Midbrain (tissue), 1 donor: ENCODE results near the gene TEKT2.

Experiments
- DNase-seq: peaks from one replicate; lab custom pipeline; 2025; lab: John Stamatoyannopoulos, UW

Gene TEKT2, protein sequence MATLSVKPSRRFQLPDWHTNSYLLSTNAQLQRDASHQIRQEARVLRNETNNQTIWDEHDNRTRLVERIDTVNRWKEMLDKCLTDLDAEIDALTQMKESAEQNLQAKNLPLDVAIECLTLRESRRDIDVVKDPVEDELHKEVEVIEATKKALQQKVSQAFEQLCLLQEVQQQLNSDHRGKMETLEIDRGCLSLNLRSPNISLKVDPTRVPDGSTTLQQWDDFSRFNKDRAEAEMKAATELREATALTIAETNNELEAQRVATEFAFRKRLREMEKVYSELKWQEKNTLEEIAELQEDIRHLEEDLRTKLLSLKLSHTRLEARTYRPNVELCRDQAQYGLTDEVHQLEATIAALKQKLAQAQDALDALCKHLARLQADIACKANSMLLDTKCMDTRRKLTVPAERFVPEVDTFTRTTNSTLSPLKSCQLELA

DNA sequence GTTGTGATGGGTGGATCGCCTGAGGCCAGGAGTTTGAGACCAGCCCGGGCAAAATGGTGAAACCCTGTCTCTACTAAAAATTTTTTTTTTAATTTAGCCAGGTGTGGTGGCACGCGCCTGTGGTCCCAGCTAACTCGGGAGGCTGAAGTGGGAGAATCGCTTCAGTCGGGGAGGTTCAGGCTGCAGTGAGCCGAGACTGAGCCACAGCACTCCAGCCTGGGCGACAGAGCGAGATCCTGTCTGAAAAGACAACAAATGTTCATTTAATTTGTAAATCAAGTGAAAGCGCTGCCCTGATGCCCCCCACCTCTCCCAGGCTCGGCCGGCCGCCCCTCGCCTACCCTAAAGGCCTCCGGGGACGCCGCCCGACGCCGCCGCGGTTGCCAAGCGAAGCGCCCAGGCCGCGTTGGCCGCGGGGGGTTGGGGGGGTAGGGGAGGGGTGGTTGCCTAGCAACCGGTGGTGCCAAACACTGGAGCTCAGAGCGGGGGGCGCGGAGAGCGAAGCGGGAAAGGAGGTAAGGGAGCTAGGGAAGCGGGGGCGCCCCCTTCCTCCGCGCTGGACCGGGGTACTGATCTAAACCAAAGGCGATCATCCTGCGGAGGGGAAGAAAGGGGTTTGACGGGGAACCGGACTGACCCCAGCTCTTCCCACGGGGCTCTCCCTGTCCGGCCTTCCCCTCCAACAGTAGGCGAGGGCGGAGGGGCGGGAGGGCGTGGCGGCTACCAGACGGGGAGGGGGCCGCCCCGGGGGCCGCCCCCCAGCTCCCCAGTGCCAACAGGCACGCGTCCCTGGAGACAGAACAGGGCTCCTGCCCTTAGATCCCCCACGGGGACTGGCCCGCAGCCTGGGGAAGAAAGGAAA, at the start of gene TEKT2:
Gene TEKT2, plus strand, starts transcription at position 460 of the 862 bp plus-strand sequence. CDS start 828 bp downstream, outside the sequence.
- DNase-seq, result peak; percentile 55

DNA sequence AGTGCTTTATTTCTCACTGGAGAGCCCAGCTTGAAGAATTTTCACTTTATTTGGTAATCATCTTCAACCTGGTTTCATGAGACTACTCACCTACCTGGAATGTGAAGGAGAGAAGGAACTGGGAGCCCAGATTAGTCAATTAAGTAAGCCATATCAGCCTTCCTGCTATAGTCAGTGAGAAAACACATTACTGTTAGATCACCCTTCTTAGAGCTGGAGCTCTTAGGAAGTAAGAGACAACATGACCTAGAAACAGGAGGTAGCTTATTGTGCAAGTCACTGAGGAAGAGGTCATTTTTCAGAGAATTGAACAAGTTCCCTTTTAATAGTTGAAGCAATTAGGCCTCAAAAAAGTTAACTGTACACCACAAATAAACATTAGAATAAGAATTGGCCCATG, 49.2 kb upstream of the TEKT2 start:
- no peak for DNase-seq

DNA sequence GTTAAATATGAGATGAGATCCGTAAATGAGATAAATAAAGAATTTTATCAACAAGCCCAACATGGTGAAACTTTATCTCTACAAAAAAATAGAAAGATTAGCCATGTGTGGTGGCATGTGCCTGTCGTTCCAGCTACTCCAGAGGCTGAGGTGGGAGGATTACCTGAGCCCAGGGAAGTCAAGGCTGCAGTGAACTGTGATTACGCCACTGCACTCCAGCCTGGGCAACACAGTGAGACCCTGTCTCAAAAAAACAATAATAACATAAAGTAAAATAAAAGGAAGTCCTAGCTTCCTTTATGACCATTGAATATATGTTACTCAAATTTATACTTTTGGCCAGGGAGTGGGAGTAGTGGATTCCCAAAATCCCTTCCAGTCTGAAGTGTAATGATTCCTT, 48.7 kb upstream of the TEKT2 start:
- DNase-seq, result no peak

DNA sequence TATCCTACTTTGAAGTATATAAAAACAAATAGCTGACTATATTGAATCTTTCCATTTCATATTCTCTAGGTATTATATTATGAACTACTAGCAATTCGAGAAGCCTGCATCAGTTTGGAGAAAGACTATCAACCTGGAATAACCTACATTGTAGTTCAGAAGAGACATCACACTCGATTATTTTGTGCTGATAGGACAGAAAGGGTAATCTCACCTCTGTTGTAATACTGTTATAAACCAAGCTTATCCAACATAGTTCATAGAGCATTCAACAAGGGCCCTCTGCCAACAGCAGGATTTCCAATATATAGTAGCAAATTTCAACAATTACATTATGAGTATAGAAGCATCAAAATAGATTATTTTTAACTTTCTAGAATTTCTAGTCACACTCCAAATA, 43.7 kb upstream of the TEKT2 start:
- DNase-seq, result no peak

DNA sequence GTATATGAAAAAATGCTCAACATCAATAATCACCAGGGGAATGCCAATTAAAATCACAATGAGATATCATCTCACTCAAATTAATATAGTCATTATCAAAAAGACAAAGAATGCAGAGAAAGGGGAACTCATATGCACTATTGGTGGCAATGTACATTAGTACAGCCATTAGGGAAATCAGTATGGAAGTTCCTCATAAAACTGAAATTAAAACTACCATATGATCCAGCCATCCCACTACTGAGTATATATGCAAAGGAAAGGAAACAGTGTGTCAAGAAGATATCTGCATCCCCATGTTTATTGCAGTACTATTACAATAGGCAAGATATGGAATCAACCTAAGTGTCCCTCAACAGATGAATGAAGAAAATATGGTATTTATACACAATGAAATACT, 32.1 kb upstream of the TEKT2 start:
- no peak for DNase-seq

DNA sequence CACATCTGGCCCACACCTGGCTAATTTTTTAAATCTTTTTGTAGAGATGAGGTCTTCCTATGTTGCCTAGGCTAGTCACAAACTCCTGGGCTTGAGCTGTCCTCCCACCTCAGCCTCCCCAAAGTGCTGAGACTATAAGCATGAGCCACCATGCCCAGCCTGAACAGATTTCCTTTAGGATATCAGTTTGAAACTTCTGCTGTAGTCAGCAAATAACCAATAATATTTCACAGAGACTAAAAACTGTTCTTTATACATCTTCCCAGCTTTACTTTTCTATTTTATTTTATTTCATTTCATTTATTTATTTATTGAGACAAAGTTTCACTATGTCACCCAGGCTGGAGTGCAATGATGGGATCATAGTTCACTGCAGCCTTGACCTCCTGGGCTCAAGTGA, 29.9 kb upstream of the TEKT2 start:
- no peak for DNase-seq

DNA sequence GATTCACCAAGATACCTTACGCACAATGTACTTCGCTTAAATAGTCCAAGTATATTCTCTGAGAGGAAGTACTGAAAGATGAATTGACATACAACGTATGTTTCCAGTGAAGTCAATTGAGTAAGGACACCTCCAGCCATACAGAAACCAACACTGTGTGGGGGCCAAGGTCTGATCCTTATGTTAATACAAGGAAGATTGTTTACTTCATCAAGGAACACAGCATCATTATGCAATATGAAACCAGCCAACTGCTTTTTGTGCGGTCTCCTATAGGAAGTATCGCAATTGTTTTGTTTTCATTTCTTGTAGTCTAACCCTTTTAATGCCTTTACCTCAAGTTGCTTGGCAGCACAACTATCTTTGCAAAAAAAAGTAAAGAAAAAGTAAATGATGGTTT, 28.2 kb upstream of the TEKT2 start:
- no peak for DNase-seq

DNA sequence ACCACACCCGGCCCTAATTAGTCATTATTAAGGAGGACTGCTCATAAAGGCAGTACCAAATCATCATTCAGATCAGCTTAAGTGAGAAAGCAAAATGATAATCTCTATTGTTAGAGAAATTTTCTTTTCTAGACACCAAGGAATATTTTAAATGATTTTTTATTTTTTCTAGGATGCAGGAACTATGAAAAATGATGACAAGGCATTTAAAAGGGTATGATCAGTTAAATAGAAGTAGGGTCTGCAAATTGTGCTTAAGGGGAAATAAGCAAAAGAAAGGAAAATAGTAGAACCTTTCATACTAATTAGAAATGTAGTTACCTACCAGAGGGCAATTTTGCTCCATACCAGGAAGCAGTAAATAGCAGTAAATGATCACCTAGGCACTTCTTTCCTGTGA, 21.6 kb upstream of the TEKT2 start:
- DNase-seq, result no peak

DNA sequence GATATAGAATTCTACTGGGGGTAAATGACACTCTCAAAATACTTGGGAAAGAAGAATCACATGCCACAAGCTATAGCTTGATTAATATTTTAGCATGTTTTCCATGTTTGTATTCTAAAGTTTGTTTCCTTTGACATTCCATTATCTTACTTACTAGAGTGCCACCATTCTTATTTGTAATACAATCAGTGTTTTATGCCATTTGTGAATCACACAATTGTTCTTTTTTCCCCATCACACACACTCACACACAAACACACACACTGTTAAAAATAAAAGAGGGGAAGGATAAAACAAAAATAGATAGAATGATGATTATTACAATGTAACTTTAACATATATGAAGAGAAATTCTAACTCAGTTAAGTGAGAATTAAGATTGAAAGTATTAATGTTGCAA, 16.0 kb upstream of the TEKT2 start:
- DNase-seq, result peak; percentile 28

DNA sequence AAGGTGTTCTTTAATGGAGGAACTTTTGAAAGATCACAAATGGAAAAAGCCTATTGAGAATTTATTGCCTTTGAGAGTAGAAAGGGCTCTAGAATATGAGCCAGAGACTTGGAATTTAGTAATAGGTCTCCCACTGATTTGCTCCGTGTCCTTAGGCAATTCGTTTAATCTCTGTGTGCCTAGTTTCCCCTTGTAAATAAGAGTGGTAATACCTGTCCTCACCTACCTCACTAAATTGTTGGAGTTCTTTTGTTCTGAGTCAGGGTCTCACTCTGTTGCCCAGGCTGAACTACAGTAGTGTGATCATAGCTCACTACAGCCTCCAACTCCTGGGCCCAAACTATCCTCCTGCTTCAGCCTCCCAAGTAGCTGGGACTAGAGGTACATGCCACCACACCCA, 15.0 kb upstream of the TEKT2 start:
- DNase-seq, result no peak

DNA sequence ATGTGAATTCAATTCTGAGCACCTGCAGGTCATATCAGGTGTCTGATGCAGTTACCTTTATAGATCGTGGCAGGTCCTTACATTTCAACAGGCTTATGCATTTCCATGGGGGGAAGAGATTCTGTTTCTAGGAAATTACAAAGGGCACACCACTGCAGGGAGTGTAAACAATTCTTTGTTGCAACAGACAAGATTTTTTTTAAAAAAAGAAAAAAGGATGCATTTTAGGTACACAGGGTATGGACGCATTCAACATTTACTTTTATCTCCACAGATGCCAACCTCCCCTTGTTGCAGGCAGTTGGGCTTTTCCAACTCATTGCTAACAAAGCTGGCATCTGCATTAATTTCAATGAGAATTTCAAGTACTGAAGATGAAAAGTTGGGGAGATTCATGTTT, 13.5 kb upstream of the TEKT2 start:
- peak; percentile 25 for DNase-seq

DNA sequence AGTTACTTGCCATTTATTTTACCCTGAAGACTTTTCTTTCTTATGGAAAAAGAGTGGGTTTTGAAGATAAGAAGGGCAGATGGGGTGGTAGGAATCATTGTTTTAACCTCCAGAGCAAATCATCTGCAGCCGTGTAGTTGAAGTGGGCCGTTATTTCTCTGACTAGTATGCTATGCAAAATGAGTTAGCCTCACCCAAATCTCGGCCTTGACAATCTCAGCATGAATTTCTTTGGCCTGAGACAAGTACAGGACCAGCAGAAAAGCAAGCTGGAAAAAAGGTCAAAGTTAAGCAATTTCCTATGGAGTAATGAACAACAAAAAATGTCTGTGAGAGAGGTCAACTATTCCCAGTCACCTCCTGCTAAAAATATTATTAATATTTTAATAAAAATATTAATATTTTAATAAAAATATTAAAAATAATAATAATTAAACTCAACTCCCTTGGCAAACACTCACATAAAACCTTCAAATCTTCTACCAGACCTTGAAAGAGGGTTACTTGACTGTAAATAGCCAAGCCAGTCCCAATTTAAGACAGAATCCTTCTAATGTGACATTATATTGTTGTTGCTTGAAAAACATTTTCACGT, 6.8 kb upstream of the TEKT2 start:
- DNase-seq, result no peak

DNA sequence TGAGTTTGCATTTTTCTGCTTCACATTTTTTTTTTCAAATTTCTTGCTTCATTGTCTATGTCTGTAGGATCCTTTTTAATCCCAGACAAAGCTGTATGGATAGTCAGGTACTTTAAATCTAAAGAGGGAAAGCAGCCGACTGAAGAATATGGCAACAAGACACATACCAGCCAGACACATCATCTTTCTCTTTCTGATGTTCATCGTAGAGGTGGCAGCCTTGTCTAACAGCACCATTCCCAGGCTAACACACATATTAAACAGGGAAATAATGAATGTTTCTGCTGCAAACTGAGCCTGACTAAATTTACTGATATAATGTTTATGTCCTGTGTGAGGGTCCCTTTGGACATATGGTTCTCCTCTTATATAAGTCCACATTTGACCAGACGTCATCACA, 3.7 kb upstream of the TEKT2 start:
- DNase-seq, result no peak

DNA sequence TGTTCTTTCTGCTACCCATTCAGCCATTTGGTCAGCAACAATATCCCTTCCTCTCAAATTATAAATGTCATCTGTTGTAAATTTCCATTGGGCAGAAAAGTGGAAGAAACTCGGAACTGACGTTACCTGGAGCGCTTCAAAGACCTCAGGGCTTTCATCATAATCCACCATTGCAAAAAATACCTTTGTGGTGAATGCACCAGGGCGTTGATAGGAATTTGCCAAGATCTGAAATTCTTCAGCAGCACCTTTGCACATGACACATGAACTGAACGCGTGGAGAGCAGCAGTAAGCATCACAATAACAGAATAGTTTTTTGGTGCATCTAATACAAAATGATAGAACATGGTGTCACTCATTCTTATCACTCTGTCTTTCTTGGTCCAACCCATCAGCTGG, 3.1 kb upstream of the TEKT2 start:
- no peak for DNase-seq

DNA sequence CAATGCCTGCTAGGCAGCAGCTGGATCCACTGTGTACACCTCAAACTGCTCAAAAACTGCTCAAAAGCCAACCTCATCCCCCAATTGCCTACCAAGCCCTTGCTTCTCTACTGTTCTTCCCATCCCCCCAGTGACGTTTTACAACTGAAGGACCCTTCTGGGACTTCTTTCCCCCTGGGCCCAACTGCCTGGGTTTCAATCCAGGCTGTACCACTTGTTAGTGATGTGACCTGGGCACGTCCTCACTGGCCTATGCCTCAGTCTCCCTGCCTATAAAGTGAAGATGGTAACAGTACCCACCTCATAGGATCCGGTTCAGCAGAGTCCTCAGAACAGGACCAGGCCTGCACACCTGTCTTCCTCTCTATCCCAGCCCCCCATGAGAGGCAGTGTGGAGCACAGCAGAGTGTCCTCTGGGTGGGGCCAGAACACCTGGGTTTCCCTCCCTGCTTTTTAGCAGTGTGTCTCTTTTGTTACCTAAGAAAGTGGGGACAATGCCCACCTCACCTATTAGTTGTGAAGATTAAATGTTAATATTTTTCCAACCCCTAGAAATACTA, 1.9 kb upstream of the TEKT2 start:
- no peak for DNase-seq

DNA sequence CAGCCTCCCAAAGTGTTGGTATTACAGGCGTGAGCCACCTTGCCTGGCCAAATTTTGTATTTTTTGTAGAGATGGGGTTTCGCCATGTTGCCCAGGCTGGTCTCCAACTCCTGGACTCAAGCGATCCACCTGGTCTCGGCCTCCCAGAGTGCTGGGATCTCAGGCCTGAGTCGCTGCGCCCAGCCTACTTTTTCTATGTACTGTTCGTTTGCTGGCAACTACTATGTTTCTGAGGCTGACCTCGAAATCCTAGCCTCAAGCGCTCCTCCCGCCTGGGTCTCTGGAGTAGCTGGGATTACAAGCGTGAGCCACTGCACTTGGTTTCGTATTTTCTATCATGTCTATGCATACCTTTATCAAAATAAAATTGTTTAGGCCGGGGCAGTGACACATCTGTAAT, 675 bp upstream of the TEKT2 start:
- DNase-seq, result no peak

DNA sequence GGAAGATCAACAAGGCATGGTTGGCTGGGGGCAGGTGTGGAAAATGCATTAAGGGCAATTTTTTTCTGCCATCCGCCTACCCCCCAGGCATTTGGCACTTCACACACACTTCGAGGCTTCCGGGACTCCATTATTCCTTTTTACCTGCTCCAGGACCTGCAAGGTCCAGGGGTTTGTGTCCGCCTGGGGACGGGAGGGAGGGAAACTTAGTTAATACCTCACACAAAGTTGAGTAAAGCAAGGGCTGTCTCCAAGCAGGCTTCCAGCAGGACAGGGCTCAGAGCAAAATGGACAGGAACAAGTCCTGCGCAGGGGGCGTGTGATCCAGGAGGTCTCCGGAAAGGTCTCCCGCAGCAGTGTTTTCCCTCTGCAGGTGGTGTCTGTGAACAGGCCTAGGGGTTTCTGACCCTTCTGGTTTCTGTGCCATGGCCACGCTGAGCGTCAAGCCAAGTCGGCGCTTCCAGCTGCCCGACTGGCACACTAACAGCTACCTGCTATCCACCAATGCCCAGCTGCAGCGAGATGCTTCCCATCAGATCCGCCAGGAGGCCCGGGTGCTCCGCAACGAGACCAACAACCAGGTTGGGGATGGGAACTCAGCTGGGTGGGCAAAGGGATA, 712 bp downstream of the TEKT2 start:
- no peak for DNase-seq

DNA sequence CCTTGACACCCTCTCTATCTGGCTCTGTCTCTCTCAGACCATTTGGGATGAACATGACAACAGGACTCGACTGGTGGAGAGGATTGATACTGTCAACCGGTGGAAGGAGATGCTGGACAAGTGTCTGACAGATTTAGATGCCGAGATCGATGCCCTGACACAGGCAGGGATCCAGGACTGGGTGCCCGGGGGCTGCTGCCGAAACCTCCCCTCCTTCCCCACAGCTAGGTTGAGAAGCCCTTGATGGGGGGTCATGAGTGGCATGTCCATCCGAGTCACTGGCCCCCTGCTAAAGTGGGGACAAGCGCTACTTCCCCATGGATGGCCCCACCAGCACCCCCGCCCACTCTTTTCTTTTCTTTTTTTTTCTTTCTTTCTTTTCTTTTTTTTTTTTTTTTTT, 1.2 kb downstream of the TEKT2 start:
- DNase-seq, result no peak

DNA sequence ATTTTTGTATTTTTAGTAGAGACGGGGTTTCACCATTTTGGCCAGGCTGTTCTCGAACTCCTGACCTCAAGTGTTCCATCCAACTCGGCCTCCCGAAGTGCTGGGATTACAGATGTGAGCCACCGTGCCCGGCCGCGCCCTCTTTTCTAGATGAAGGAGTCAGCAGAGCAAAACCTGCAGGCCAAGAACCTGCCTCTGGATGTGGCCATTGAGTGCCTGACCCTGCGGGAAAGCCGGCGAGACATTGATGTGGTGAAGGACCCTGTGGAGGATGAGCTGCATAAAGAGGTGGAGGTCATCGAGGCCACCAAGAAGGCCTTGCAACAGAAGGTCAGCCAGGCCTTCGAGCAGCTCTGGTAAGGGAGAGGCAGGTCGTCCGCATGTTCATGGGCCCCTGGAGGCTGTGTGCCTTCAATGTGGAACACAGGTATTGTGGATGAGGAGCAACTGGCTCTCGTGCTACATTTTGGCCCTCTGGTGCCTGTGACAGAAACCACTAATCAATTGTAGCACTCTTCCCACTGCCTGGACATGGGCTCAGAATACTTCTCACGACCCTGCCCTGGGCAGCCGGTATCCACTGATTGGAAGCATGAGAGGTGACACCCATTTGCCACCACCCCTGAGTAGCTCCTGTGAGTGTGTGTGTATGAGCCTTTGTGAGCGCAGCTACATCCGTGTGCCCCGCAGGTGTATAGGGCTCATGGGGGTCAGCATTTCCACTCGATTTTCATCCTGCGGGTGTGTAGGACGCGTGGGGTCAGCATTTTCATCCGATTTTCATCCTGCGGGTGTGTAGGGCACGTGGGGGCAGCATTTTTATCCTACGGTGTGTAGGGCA, 2.0 kb downstream of the TEKT2 start:
- DNase-seq, result no peak

DNA sequence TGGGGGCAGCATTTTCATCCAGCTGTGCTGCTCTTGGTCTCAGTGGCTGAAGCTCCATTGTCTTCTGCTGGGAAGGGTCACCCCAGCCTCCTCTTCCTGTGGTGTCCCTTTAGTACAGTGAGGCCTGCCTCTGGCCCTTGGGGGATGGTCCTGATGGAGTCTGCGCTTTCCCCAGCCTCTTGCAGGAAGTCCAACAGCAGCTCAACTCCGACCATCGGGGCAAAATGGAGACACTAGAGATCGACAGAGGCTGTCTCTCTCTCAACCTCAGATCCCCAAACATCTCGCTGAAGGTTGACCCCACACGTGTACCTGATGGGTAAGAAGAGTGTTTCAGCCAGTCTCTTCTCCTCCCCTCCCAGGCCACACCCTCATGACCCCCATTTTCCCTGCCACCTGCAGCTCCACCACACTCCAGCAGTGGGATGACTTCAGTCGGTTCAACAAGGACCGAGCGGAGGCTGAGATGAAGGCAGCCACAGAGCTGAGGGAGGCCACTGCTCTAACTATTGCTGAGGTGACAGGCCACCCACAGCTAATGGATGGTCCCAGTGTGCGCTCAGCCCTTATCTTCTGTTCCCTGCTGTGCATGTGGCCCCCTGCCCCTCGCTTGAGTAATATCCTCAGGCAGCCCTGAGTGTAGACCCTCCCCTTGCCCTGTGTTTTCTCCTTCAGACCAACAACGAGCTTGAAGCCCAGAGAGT, 2.8 kb downstream of the TEKT2 start:
- no peak for DNase-seq
